GM12878 (cell line): ENCODE results near the gene CAMTA1. TPM values are rescaled to one million over a fixed set of nuclear protein-coding genes. Genes with fewer than 3 reads are reported as not detected.

Source experiments
- ATAC-seq: fragments of 200-7000 bp; cut with Tn5 transposase; 3 replicates; pipeline ENCODE4 v1.9.1; 2020; ENCODE audit warnings: mild to moderate bottlenecking, moderate library complexity
- BruUV-seq: library from RNA; stranded (reverse); fragments of 400-500 nt; replicated peaks from 2 replicates; lab custom pipeline; 2021; lab: Mats Ljungman, UMichigan
- CTCF ChIA-PET: fragments of 300-600 bp; sonication (Branson Sonifier 250); formaldehyde crosslinking; extraction: SDS; loops from one replicate; lab custom pipeline; 2021; ENCODE audit warnings: inconsistent platforms; lab: Yijun Ruan, JAX
- POLR2A ChIA-PET: fragments of 350-600 bp; formaldehyde crosslinking; extraction: SDS; loops from one replicate; lab custom pipeline; 2021; ENCODE audit warnings: inconsistent platforms; lab: Charles Lee
- RAD21 ChIA-PET: fragments of 300-600 bp; sonication (Branson Sonifier 250); formaldehyde crosslinking; loops from one replicate; lab custom pipeline; 2023; ENCODE audit warnings: antibody characterized with exemption; ENCODE audit not compliant: unreplicated experiment; lab: Charles Lee
- SMC1A ChIA-PET: fragments of 300-600 bp; sonication (Branson Sonifier 250); formaldehyde crosslinking; loops from one replicate; lab custom pipeline; 2023; ENCODE audit not compliant: unreplicated experiment, uncharacterized antibody; lab: Charles Lee
- DNase-seq: peaks from one replicate; pipeline ENCODE4 v3.0.0-alpha.2; 2011; ENCODE audit warnings: low read depth, low spot score
- FAIRE-seq: peaks from 3 replicates; lab custom pipeline; 2011; peaks lifted over from hg19 to GRCh38; lab: Jason Lieb, UNC
- H2AFZ ChIP-seq: 2 replicates; pipeline ENCODE4 v1.6.0; 2011; ENCODE audit warnings: low read depth, low read length, control low read depth; ENCODE audit not compliant: control insufficient read depth
- H3K27ac ChIP-seq: 2 replicates; pipeline ENCODE4 v1.5.1; 2011; ENCODE audit warnings: control low read depth; ENCODE audit not compliant: control insufficient read depth, insufficient read depth
- H3K27me3 ChIP-seq, 2 experiments: replicated peaks in 1 of 2; 2 replicates each; pipeline versions ENCODE4 v1.6.0 to v1.6.1; 2011; ENCODE audit warnings: low read length in 1 of 2; ENCODE audit not compliant: control insufficient read depth in 2 of 2, insufficient read depth in 2 of 2
- H3K36me3 ChIP-seq, 2 experiments: 2 replicates each; pipeline ENCODE4 v1.5.1; 2011; ENCODE audit warnings: low read length in 1 of 2; ENCODE audit not compliant: control insufficient read depth in 2 of 2, insufficient read depth in 2 of 2
- H3K4me1 ChIP-seq: 2 replicates; pipeline ENCODE4 v1.6.1; 2011; ENCODE audit warnings: mild to moderate bottlenecking, low read length, moderate library complexity, mixed read lengths; ENCODE audit not compliant: control insufficient read depth, insufficient read depth
- H3K4me2 ChIP-seq: 2 replicates; pipeline ENCODE4 v1.6.0; 2011; ENCODE audit warnings: control low read depth; ENCODE audit not compliant: control insufficient read depth, insufficient read depth
- H3K4me3 ChIP-seq: fragments of 200-600 bp; sonication (generic); 2 replicates; pipeline ENCODE4 v1.5.1; 2016
- H3K79me2 ChIP-seq: 2 replicates; pipeline ENCODE4 v1.6.0; 2011; ENCODE audit warnings: low read length; ENCODE audit not compliant: control insufficient read depth, insufficient read depth
- H3K9ac ChIP-seq: 2 replicates; pipeline ENCODE4 v1.8.0; 2011; ENCODE audit warnings: low read length, control low read depth, mixed read lengths; ENCODE audit not compliant: control insufficient read depth, insufficient read depth
- H3K9me3 ChIP-seq: replicated peaks from 3 replicates; pipeline ENCODE4 v1.5.1; 2011; ENCODE audit warnings: mild to moderate bottlenecking, low read length; ENCODE audit not compliant: control insufficient read depth, insufficient read depth
- H4K20me1 ChIP-seq: 2 replicates; pipeline ENCODE4 v1.6.0; 2011; ENCODE audit not compliant: control insufficient read depth, insufficient read depth
- ASH2L ChIP-seq: fragments of 300-600, 200-600 bp; sonication (generic); IDR thresholded peaks from 2 replicates; pipeline ENCODE4 v1.6.1; 2017; ENCODE audit warnings: low read depth, mild to moderate bottlenecking, borderline replicate concordance
- RAD51 ChIP-seq: fragments of 450-650 bp; IDR thresholded peaks from 2 replicates; pipeline ENCODE4 v1.6.1; 2016; ENCODE audit warnings: moderate library complexity, mild to moderate bottlenecking, inconsistent platforms
- SREBF2 ChIP-seq: IDR thresholded peaks from 2 replicates; pipeline ENCODE4 v1.6.1; 2012; ENCODE audit warnings: mild to moderate bottlenecking, low read length
- STAT3 ChIP-seq: IDR thresholded peaks from 2 replicates; pipeline ENCODE4 v1.6.1; 2011; ENCODE audit warnings: low read depth, low read length, improper control_type of control experiment
- WGBS: methylation state at CpG from one replicate; pipeline ENCODE4 v1.1.6; 2016; ENCODE audit warnings: low lambda C conversion rate; ENCODE audit not compliant: insufficient replicate concordance, insufficient coverage; ENCODE audit errors: missing lambda C conversion rate; 5-methylcytosine and 5-hydroxymethylcytosine counted together
- in situ Hi-C: fragments of 300-500 bp; cut with MboI; formaldehyde crosslinking; loops from 9 replicates; pipeline ENCODE4 v1.14.3; 2018; ENCODE audit warnings: mixed read lengths
- intact Hi-C: fragments of 100-400 bp; cut with micrococcal nuclease; formaldehyde crosslinking; loops from one replicate; pipeline ENCODE4 v1.14.2; 2022; ENCODE audit not compliant: unreplicated experiment
- polyA plus RNA-seq, 11 experiments: library from polyadenylated mRNA; depleted of rRNA in 4 of 11; unstranded in 6 of 11; stranded (reverse) in 5 of 11; fragments of >200 nt; fragmentation: Nextera tagmentation in 4 of 11; fragmentation: Illumina TruSeq in 1 of 11; extraction: Ambion mirVana in 4 of 11; extraction: Trizol in 1 of 11; gene quantifications; 1 replicate in 1 of 11; 2 replicates in 10 of 11; pipeline versions ENCODE4 v1.2.1 to v1.2.3, GENCODE V29; 2011 to 2016; ENCODE audit warnings: inconsistent platforms in 2 of 11, missing spikeins in 2 of 11, low read depth in 1 of 11
- total RNA-seq, 4 experiments: library from RNA; depleted of rRNA in 3 of 4; stranded (reverse); fragments of >200 nt in 3 of 4; fragmentation: Illumina TruSeq in 1 of 4; extraction: Trizol in 1 of 4; gene quantifications; 2 replicates each; pipeline versions ENCODE4 v1.2.1 to v1.2.3, GENCODE V29; 2013 to 2021
- TF ChIP-seq, protein P1 (sequence below): fragments of 450-650 bp; IDR thresholded peaks from 2 replicates; pipeline ENCODE4 v1.6.1; 2016; ENCODE audit warnings: mild to moderate bottlenecking

The CAMTA1 gene
- total and polyA plus RNA-seq, 10 of the 15 experiments (the other 5 are each of a cell fraction or from before 2014, with no cell fraction given) = 37.7 to 148 (median 76.4) TPM

DNA sequence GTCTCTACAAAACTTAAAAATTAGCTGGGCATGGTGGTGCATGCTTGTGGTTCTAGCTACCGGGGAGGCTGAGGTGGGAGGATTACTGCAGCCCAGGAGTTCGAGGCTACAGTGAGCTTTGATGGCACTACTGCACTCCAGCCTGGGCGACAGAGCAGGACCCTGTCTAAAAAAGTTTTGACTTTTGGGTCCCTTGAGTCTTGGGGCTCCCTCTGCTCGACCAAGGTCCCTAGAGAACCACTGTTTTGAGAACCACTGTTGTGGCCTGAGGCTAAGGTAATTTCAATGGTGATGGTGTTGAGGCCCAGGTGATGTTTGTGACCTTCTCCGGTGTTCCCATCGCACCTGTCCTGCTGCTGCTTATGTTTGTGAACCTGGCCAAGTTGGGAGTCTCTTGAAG is 3.1 kb upstream of the CAMTA1 start:
- POLR2A ChIA-PET = interaction anchor here (0.7 to 1.4 kb wide), 2 partner anchors 12 to 177 kb away, joined by 3 read pairs; no protein-coding TSS in a partner anchor
- Histone ChIP-seq H4K20me1 (no peaks in the 10 kb centered on the region), H3K4me1 (peaks cover 24% of the 10 kb centered on the region), H3K4me2 (no peak overlapping the region), H3K27me3 (no peaks in the 10 kb centered on the region), H3K27ac (no peak overlapping the region), H3K9me3 (no peaks in the 10 kb centered on the region; the same call in 1 of the 3 replicates), H3K9ac (no peak overlapping the region), H3K4me3 (no peak overlapping the region), H3K79me2 (peaks cover 23% of the 10 kb centered on the region), H2AFZ (no peak overlapping the region), H3K36me3 (no peaks in the 10 kb centered on the region)
- no TSS peak for BruUV-seq
- DNase-seq (no peak), FAIRE-seq (no peak), ATAC-seq (no peak)
- TF ChIP-seq SREBF2 = no peak
- TF ChIP-seq, protein P1, sequence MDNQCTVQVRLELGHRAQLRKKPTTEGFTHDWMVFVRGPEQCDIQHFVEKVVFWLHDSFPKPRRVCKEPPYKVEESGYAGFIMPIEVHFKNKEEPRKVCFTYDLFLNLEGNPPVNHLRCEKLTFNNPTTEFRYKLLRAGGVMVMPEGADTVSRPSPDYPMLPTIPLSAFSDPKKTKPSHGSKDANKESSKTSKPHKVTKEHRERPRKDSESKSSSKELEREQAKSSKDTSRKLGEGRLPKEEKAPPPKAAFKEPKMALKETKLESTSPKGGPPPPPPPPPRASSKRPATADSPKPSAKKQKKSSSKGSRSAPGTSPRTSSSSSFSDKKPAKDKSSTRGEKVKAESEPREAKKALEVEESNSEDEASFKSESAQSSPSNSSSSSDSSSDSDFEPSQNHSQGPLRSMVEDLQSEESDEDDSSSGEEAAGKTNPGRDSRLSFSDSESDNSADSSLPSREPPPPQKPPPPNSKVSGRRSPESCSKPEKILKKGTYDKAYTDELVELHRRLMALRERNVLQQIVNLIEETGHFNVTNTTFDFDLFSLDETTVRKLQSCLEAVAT = no peak
- TF ChIP-seq RAD51 = no peak
- TF ChIP-seq STAT3 = no peak
- TF ChIP-seq ASH2L = no peak
- CTCF ChIA-PET = interaction anchor here (0.7 to 2.9 kb wide), 4 partner anchors 10 to 108 kb away, joined by 3 to 13 read pairs (median 4); no protein-coding TSS in a partner anchor
- intact Hi-C loops = loop anchor here (10.0 kb wide), 1 partner anchor 167 kb away; the partner anchor contains the start of gene PHF13
- WGBS = 59% methylated on average over 6 of the region's 6 CpGs
- in situ Hi-C loops = no loop called here
- SMC1A ChIA-PET = interaction anchor here (0.6 to 0.9 kb wide), 2 partner anchors 11 to 106 kb away, joined by 3 to 4 read pairs; no protein-coding TSS in a partner anchor
- RAD21 ChIA-PET = no interaction called here
